H1 (cell line): ENCODE measurements around the gene PHC3. TPM values are rescaled to one million over a fixed set of nuclear protein-coding genes. Genes with fewer than 3 reads are reported as not detected.
A peak's percentile ranks its signal among the peaks of the same experiment; 100 is the strongest.

Experiments
- CTCF ChIA-PET: fragments of 300-600 bp; sonication (Branson Sonifier 250); formaldehyde crosslinking; loops from one replicate; lab custom pipeline; 2021; ENCODE audit not compliant: partially characterized antibody; lab: Charles Lee
- POLR2A ChIA-PET: fragments of 300-600 bp; sonication (Branson Sonifier 250); formaldehyde crosslinking; loops from one replicate; lab custom pipeline; 2021; ENCODE audit warnings: inconsistent platforms; ENCODE audit not compliant: partially characterized antibody; lab: Charles Lee
- DNase-seq, 2 experiments: peaks; one replicate each; pipeline versions ENCODE4 v3.0.0 to v3.0.0-alpha.2; 2010 to 2022; ENCODE audit warnings: low spot score in 2 of 2, low read depth in 1 of 2, mixed read lengths in 1 of 2
- FAIRE-seq: peaks from 2 replicates; lab custom pipeline; 2011; peaks lifted over from hg19 to GRCh38; lab: Jason Lieb, UNC
- H2AFZ ChIP-seq: 2 replicates; pipeline ENCODE4 v1.8.1; 2012; ENCODE audit warnings: low read length, inconsistent platforms
- H2AK5ac ChIP-seq: 2 replicates; pipeline ENCODE4 v1.6.1; 2013; ENCODE audit warnings: low read depth, low read length
- H2BK120ac ChIP-seq: replicated peaks from 2 replicates; pipeline ENCODE3; 2013; ENCODE audit warnings: low read depth, low read length, inconsistent platforms
- H2BK12ac ChIP-seq: 2 replicates; pipeline ENCODE4 v1.6.1; 2013; ENCODE audit warnings: low read depth, low read length
- H2BK15ac ChIP-seq: 2 replicates; pipeline ENCODE4 v1.6.1; 2013; ENCODE audit warnings: low read length
- H2BK20ac ChIP-seq: 2 replicates; pipeline ENCODE4 v1.6.1; 2013; ENCODE audit warnings: low read length
- H2BK5ac ChIP-seq: 2 replicates; pipeline ENCODE4 v1.6.1; 2013; ENCODE audit warnings: low read depth, low read length
- H3K14ac ChIP-seq: 2 replicates; pipeline ENCODE4 v1.6.1; 2013; ENCODE audit warnings: inconsistent platforms; ENCODE audit not compliant: insufficient read length
- H3K18ac ChIP-seq: 2 replicates; pipeline ENCODE4 v1.6.1; 2013; ENCODE audit warnings: low read length; ENCODE audit errors: extremely low read depth
- H3K23ac ChIP-seq: 2 replicates; pipeline ENCODE4 v1.6.1; 2013; ENCODE audit warnings: inconsistent platforms; ENCODE audit not compliant: insufficient read length
- H3K23me2 ChIP-seq: 2 replicates; pipeline ENCODE4 v1.6.1; 2013; ENCODE audit warnings: low read depth, low read length
- H3K27ac ChIP-seq: 2 replicates; pipeline ENCODE4 v1.6.1; 2011; ENCODE audit warnings: low read depth, low read length, inconsistent platforms
- H3K27me3 ChIP-seq, 4 experiments: replicated peaks in 1 of 4; 1 replicate in 1 of 4; 2 replicates in 3 of 4; pipeline versions ENCODE4 v1.6.1 to v1.8.1; 2011 to 2013; ENCODE audit warnings: low read length in 3 of 4, mild to moderate bottlenecking in 3 of 4, inconsistent platforms in 2 of 4, mixed read lengths in 2 of 4, moderate library complexity in 1 of 4; ENCODE audit not compliant: control insufficient read depth in 3 of 4, insufficient read depth in 3 of 4; ENCODE audit errors: extremely low read depth in 1 of 4
- H3K36me3 ChIP-seq, 4 experiments: 2 replicates each; pipeline versions ENCODE4 v1.6.1 to v1.8.1; 2011 to 2013; ENCODE audit warnings: mild to moderate bottlenecking in 4 of 4, low read length in 3 of 4, moderate library complexity in 2 of 4, control low read depth in 1 of 4, inconsistent platforms in 1 of 4; ENCODE audit not compliant: insufficient read depth in 4 of 4, control insufficient read depth in 2 of 4
- H3K4ac ChIP-seq: replicated peaks from 2 replicates; pipeline ENCODE3; 2013; ENCODE audit warnings: low read length, low read depth, mixed read lengths, inconsistent platforms; ENCODE audit not compliant: insufficient read length
- H3K4me1 ChIP-seq, 4 experiments: replicated peaks in 1 of 4; 1 replicate in 1 of 4; 2 replicates in 3 of 4; pipeline versions ENCODE4 v1.6.1 to v1.8.1; 2011 to 2013; ENCODE audit warnings: low read length in 3 of 4, inconsistent platforms in 2 of 4, mixed read lengths in 1 of 4; ENCODE audit not compliant: insufficient read depth in 4 of 4, control insufficient read depth in 3 of 4
- H3K4me2 ChIP-seq, 2 experiments: 2 replicates each; pipeline versions ENCODE4 v1.6.1 to v1.8.1; 2011 to 2013; ENCODE audit warnings: low read depth in 2 of 2, low read length in 2 of 2, control low read depth in 1 of 2, inconsistent platforms in 1 of 2, mild to moderate bottlenecking in 1 of 2; ENCODE audit not compliant: insufficient read depth in 1 of 2
- H3K4me3 ChIP-seq, 4 experiments: fragments of 200-600, 300-600 bp in 1 of 4; sonication (generic), shearing (Covaris generic), sonication (Bioruptor Twin) in 1 of 4; 2 replicates each; pipeline versions ENCODE4 v1.5.1 to v1.8.1; 2011 to 2016; ENCODE audit warnings: low read length in 4 of 4, low read depth in 3 of 4, control low read depth in 2 of 4, inconsistent platforms in 2 of 4, mild to moderate bottlenecking in 2 of 4, mixed read lengths in 1 of 4, moderate library complexity in 1 of 4; ENCODE audit not compliant: insufficient read depth in 2 of 4; ENCODE audit errors: extremely low read depth in 1 of 4
- H3K56ac ChIP-seq: replicated peaks from 2 replicates; pipeline ENCODE3; 2013; ENCODE audit warnings: low read depth, mild to moderate bottlenecking, mixed read lengths, low read length, inconsistent platforms; ENCODE audit not compliant: insufficient read length
- H3K79me1 ChIP-seq: 2 replicates; pipeline ENCODE4 v1.6.1; 2013; ENCODE audit warnings: low read depth, low read length, control low read depth
- H3K79me2 ChIP-seq, 2 experiments: 2 replicates each; pipeline versions ENCODE4 v1.6.1 to v1.8.1; 2012 to 2013; ENCODE audit warnings: low read length in 2 of 2, mild to moderate bottlenecking in 2 of 2, inconsistent platforms in 1 of 2; ENCODE audit not compliant: insufficient read depth in 2 of 2, control insufficient read depth in 1 of 2
- H3K9ac ChIP-seq, 4 experiments: replicated peaks in 1 of 4; 1 replicate in 1 of 4; 2 replicates in 3 of 4; pipeline versions ENCODE4 v1.6.1 to v1.8.1; 2011 to 2013; ENCODE audit warnings: low read depth in 3 of 4, low read length in 3 of 4, control low read depth in 2 of 4, mild to moderate bottlenecking in 2 of 4, moderate library complexity in 2 of 4, inconsistent platforms in 1 of 4; ENCODE audit errors: extremely low read depth in 1 of 4
- H3K9me3 ChIP-seq, 2 experiments: 2 replicates each; pipeline versions ENCODE4 v1.6.1 to v1.8.1; 2012 to 2013; ENCODE audit warnings: mild to moderate bottlenecking in 2 of 2, moderate library complexity in 2 of 2, control low read depth in 1 of 2, inconsistent platforms in 1 of 2, low read depth in 1 of 2, low read length in 1 of 2, mixed read lengths in 1 of 2; ENCODE audit not compliant: insufficient read depth in 2 of 2
- H4K20me1 ChIP-seq, 2 experiments: replicated peaks in 1 of 2; 2 replicates each; pipeline versions ENCODE3 to v1.8.1; 2011 to 2013; ENCODE audit warnings: inconsistent platforms in 2 of 2, low read length in 2 of 2, mild to moderate bottlenecking in 1 of 2; ENCODE audit not compliant: insufficient read depth in 2 of 2, control insufficient read depth in 1 of 2
- H4K5ac ChIP-seq: 2 replicates; pipeline ENCODE4 v1.6.1; 2013; ENCODE audit warnings: low read length, low read depth, mixed read lengths, inconsistent platforms; ENCODE audit not compliant: insufficient read length
- H4K8ac ChIP-seq: 2 replicates; pipeline ENCODE4 v1.8.0; 2013; ENCODE audit warnings: mild to moderate bottlenecking, moderate library complexity, low read length, inconsistent platforms; ENCODE audit not compliant: insufficient read depth; ENCODE audit errors: extremely low read depth
- H4K91ac ChIP-seq: replicated peaks from 2 replicates; pipeline ENCODE3; 2013; ENCODE audit warnings: low read length, mixed read lengths, inconsistent platforms; ENCODE audit not compliant: insufficient read length
- ASH2L ChIP-seq: fragments of 200-600, 300-600 bp; sonication (generic); IDR thresholded peaks from one replicate; pipeline ENCODE4 v1.7.1; 2017; ENCODE audit warnings: low read length
- BCL11A ChIP-seq, 2 experiments: IDR thresholded peaks; one replicate each; pipeline ENCODE4 v1.6.1; 2011; ENCODE audit warnings: low read depth in 2 of 2, low read length in 2 of 2, mild to moderate bottlenecking in 2 of 2
- CBX5 ChIP-seq: fragments of 300-800, 300-1000 bp; sonication (generic); IDR thresholded peaks from 2 replicates; pipeline ENCODE4 v1.7.1; 2016; ENCODE audit warnings: antibody characterized with exemption, low read length, low read depth
- CTBP2 ChIP-seq: IDR thresholded peaks from 2 replicates; pipeline ENCODE4 v1.7.0; 2011; ENCODE audit warnings: borderline replicate concordance, mild to moderate bottlenecking, moderate library complexity, mixed read lengths, low read length; ENCODE audit not compliant: insufficient read depth, insufficient read length
- EP300 ChIP-seq, 2 experiments: IDR thresholded peaks; 1 replicate in 1 of 2; 2 replicates in 1 of 2; pipeline ENCODE4 v1.6.1; 2011 to 2012; ENCODE audit warnings: low read depth in 2 of 2, low read length in 2 of 2, mild to moderate bottlenecking in 2 of 2, borderline replicate concordance in 1 of 2, inconsistent platforms in 1 of 2, moderate library complexity in 1 of 2
- KDM5A ChIP-seq: fragments of 200-600 bp; IDR thresholded peaks from 2 replicates; pipeline ENCODE4 v1.7.1; 2012; ENCODE audit warnings: mild to moderate bottlenecking, low read length, inconsistent platforms, mixed read lengths
- SUZ12 ChIP-seq: fragments of 200-600 bp; sonication (generic); IDR thresholded peaks from 2 replicates; pipeline ENCODE4 v1.6.1; 2012; ENCODE audit warnings: mild to moderate bottlenecking, inconsistent platforms, low read length, moderate library complexity, mixed read lengths
- TCF12 ChIP-seq: IDR thresholded peaks from 2 replicates; pipeline ENCODE4 v1.6.1; 2011; ENCODE audit warnings: low read depth, mild to moderate bottlenecking, low read length
- WGBS, 2 experiments: shearing (Covaris generic) in 1 of 2; methylation state at CpG; one replicate each; pipeline versions ENCODE4 v1.1.6 to v1.1.7; 2013 to 2015; ENCODE audit warnings: low lambda C conversion rate in 2 of 2, mixed read lengths in 2 of 2, inconsistent platforms in 1 of 2, low coverage in 1 of 2, missing lambda C conversion rate in 1 of 2; ENCODE audit not compliant: insufficient replicate concordance in 2 of 2, insufficient coverage in 1 of 2, insufficient read length in 1 of 2; ENCODE audit errors: extremely low coverage in 1 of 2, missing lambda C conversion rate in 1 of 2; 5-methylcytosine and 5-hydroxymethylcytosine counted together
- long read RNA-seq, 2 experiments: library from RNA in 1 of 2; library from capped mRNA in 1 of 2; stranded (forward); transcript quantifications; one replicate each; pipeline ENCODE4 v2.0.0, GENCODE V29; 2021; ENCODE audit warnings: inconsistent platforms in 1 of 2
- polyA minus RNA-seq, 3 experiments: library from RNA; depleted of rRNA, polyadenylated mRNA; stranded (reverse); fragments of >200 nt; gene quantifications; 1 replicate in 2 of 3; 2 replicates in 1 of 3; pipeline ENCODE4 v1.2.3, GENCODE V29; 2011
- polyA plus RNA-seq, 7 experiments: library from polyadenylated mRNA; depleted of rRNA in 3 of 7; stranded (reverse) in 5 of 7; unstranded in 2 of 7; fragments of >200 nt in 5 of 7; fragments of 200-250 nt in 2 of 7; gene quantifications; 1 replicate in 5 of 7; 2 replicates in 1 of 7; 4 replicates in 1 of 7; pipeline versions ENCODE4 v1.2.1 to v1.2.3, GENCODE V29; 2011 to 2013; ENCODE audit warnings: missing spikeins in 2 of 7, mixed read lengths in 2 of 7
- total RNA-seq: library from RNA; stranded (reverse); fragmentation: NEBNext Ultra II Directional; extraction: Animal tissue kit (Norgen Biotek cat#: 25700); gene quantifications from 2 replicates; pipeline ENCODE4 v1.2.1, GENCODE V29; 2021

The PHC3 gene
- total RNA-seq (18.5 and 26.4 TPM in 2 replicates), polyA plus RNA-seq (2011; rRNA removed) (19.0 and 29.2 TPM in 2 replicates), polyA minus RNA-seq (2011; rRNA and poly(A)+ RNA removed) (163 and 173 TPM in 2 replicates)
- polyA plus RNA-seq (2011; cell fraction: cytosol; rRNA removed): 14.5 TPM
- 47.9 TPM for polyA plus RNA-seq (2011; cell fraction: nucleus; rRNA removed)
- 9.5 to 17.6 TPM (median 14.6 TPM) in 4 replicates for polyA plus RNA-seq (2012, experiment 1 of 2)
- polyA plus RNA-seq (2012, experiment 2 of 2): 0.81 TPM
- 20.5 TPM for polyA plus RNA-seq (2013, experiment 1 of 2)
- polyA plus RNA-seq (2013, experiment 2 of 2): 20.5 TPM
- polyA minus RNA-seq (2011; cell fraction: cytosol; rRNA and poly(A)+ RNA removed): 25.7 TPM
- 126 TPM for polyA minus RNA-seq (2011; cell fraction: nucleus; rRNA and poly(A)+ RNA removed)
- long read RNA-seq, experiment 1, partial matches to known transcripts: 2 of 9 reads
- long read RNA-seq, experiment 1, other reads (novel, unspliced or antisense): 7 of 9 reads
- long read RNA-seq, experiment 2: 0 reads

- Histone ChIP-seq H3K4ac (no peak within 1 kb of the TSS), H3K27ac (peak within 1 kb of the TSS; percentile 91), H3K79me2 (peaks cover 0 to 26% of the 10 kb centered on the region in 2 experiments; a peak in 3 of 4 replicates)
- TF ChIP-seq SUZ12 (no peak), EP300 (IDR thresholded peaks at IDR 0.05; ENCODE audit: borderline replicate concordance in 1 of 2, low read depth in 2 of 2, low read length in 2 of 2) (no peak), CBX5 (no peak), KDM5A (0 out of 2 replicates have a peak, but pooled peaks have one; percentile 40), BCL11A (IDR thresholded peaks at IDR 0.05; ENCODE audit: low read depth in 2 of 2, low read length in 2 of 2) (no peak), ASH2L (peak; percentile 74), TCF12 (no peak), CTBP2 (peak; percentile 18)
These were observed at the start of gene PHC3 for GRCh38 chr3:170180908-170181885. Gene PHC3 (minus strand): TSS chr3:170181733. CDS start chr3:170181715, 18 bp downstream.

More at GRCh38 chr3:170180908-170181885, at the start of gene PHC3:
- Histone ChIP-seq H3K23me2 (peaks cover 3% of the 10 kb centered on the region; the same call in 1 of the 2 replicates), H2BK120ac (no peak within 1 kb of the TSS), H2BK5ac (peak within 1 kb of the TSS; percentile 61; the same call in 1 of the 2 replicates), H3K14ac (no peak within 1 kb of the TSS), H3K4me3 (peak within 1 kb of the TSS; percentile 60 to 99 (median 95)), H3K36me3 (peaks cover 1 to 23% (median 10%) of the 10 kb centered on the region in 4 experiments; a peak in 7 of 8 replicates), H4K20me1 (peaks cover 0 to 2% of the 10 kb centered on the region in 2 experiments), H3K9me3 (no peaks in the 10 kb centered on the region), H2BK15ac (no peak within 1 kb of the TSS), H3K23ac (no peak within 1 kb of the TSS), H3K79me1 (no peaks in the 10 kb centered on the region), H4K8ac (peak within 1 kb of the TSS; percentile 99), H2AK5ac (no peak within 1 kb of the TSS), H2BK12ac (no peak within 1 kb of the TSS; the same call in 1 of the 2 replicates), H4K5ac (peak within 1 kb of the TSS; percentile 94), H2BK20ac (no peak within 1 kb of the TSS), H3K9ac (peak within 1 kb of the TSS; percentile 80 to 93 (median 88)), H3K4me2 (peak within 1 kb of the TSS; percentile 71 to 97), H3K56ac (peak within 1 kb of the TSS; percentile 90), H4K91ac (no peak within 1 kb of the TSS), H3K18ac (peak within 1 kb of the TSS; percentile 86; the same call in 1 of the 2 replicates), H3K27me3 (no peaks in the 10 kb centered on the region), H3K4me1 (peaks cover 0 to 6% (median 2%) of the 10 kb centered on the region in 4 experiments; a peak in 3 of 7 replicates), H2AFZ (peak within 1 kb of the TSS; percentile 95)
- FAIRE-seq: no peak
- DNase-seq: peak; percentile 54 to 97
- WGBS, 2 experiments: 1% methylated on average over 59 of the region's 71 CpGs; no CpG with 5 or more reads in 1 of the 2 experiments
- ChIA-PET CTCF (no interaction called here), POLR2A (interaction anchor here (0.6 to 2.4 kb wide), 6 partner anchors 35 to 68 kb away, joined by 3 to 7 read pairs (median 3); partner anchors contain the start of gene PRKCI)
